ENCODE results near the gene TMEM271. TPM values are rescaled to one million over a fixed set of nuclear protein-coding genes. Genes with fewer than 3 reads are reported as not detected.

TMEM271 gene
- total RNA-seq, 4 donors from 2014 or later: not detected

DNA sequence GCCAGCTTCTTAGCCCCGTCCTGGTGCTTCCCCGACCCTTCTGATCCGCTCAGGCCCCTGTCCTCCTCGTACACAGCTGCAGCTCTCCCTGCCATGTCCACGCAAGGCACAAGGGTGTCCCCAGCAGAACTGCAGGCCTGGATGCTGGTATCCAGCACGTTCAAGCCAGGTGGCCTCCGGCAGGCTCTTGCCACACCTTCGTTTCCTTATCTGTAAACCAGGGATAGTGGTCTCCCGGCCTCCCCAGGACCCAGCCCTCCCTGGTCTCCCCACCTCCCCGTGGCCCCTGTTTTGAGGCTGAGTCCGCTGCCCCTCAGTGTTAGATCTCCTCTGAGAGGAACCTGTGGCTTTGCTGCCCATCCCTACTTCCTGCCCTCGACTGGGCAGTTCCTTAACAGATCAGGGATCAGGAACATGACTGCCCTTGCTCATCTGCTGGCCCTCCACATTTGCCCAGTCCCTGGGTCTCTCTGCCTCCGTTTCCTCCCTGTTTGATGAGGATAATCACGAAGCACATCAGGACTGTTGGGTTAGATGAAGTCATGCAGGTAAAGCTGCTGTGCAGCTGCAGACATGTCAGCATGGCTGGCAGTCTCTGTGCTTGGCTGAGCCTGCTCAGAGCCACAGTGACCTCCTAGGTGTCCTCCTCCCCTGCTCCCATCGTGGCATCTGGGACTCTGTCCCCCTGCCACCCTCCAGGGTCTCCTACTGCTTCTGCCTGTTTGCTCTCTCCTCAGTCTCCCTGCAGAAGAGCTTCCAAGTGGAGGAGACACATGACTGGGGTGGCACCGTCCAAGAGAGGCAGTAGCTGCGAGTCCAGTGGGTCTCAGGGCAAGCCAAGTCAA is 44.2 kb downstream of the TMEM271 start:
- DNase-seq: no peak
- Histone ChIP-seq H3K27ac (no peak overlapping the region), H3K4me3 (no peak overlapping the region), H3K9me3 (no peaks in the 10 kb centered on the region), H3K36me3 (no peaks in the 10 kb centered on the region), H3K4me1 (no peaks in the 10 kb centered on the region), H3K27me3 (no peaks in the 10 kb centered on the region)
- intact Hi-C loops (cut with DNase I; ENCODE audit: low total_unique reads): no loop called here
- TF ChIP-seq, protein P1, sequence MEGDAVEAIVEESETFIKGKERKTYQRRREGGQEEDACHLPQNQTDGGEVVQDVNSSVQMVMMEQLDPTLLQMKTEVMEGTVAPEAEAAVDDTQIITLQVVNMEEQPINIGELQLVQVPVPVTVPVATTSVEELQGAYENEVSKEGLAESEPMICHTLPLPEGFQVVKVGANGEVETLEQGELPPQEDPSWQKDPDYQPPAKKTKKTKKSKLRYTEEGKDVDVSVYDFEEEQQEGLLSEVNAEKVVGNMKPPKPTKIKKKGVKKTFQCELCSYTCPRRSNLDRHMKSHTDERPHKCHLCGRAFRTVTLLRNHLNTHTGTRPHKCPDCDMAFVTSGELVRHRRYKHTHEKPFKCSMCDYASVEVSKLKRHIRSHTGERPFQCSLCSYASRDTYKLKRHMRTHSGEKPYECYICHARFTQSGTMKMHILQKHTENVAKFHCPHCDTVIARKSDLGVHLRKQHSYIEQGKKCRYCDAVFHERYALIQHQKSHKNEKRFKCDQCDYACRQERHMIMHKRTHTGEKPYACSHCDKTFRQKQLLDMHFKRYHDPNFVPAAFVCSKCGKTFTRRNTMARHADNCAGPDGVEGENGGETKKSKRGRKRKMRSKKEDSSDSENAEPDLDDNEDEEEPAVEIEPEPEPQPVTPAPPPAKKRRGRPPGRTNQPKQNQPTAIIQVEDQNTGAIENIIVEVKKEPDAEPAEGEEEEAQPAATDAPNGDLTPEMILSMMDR (IDR thresholded peaks at IDR 0.05): no peak
- TF ChIP-seq POLR2A (IDR thresholded peaks at IDR 0.05): no peak

DNA sequence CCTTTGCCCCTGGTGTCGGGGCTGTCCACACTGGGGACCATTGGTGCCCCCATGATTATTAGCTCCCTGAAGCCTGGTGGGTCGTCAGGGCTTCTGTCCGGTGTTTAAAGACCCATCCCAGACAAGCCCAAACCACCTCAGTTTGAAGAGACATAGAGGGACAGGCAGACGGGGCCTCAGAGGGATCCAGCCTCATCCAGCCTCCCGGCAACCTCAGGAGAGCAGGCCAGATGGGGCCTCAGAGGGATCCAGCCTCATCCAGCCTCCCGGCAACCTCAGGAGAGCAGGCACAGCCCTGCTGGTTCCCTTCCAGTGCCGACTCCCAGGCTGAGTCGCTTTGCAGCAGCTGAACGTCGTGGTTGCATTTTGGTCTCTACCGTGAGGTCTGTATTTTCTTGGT is 45.0 kb downstream of the TMEM271 start:
- Histone ChIP-seq H3K4me3 (no peak overlapping the region), H3K9me3 (no peaks in the 10 kb centered on the region), H3K27ac (no peak overlapping the region), H3K27me3 (no peaks in the 10 kb centered on the region), H3K4me1 (no peaks in the 10 kb centered on the region), H3K36me3 (no peaks in the 10 kb centered on the region)
- DNase-seq: no peak
- TF ChIP-seq, protein P1 (IDR thresholded peaks at IDR 0.05): no peak
- TF ChIP-seq POLR2A (IDR thresholded peaks at IDR 0.05): no peak
- intact Hi-C loops (cut with DNase I; ENCODE audit: low total_unique reads): no loop called here

DNA sequence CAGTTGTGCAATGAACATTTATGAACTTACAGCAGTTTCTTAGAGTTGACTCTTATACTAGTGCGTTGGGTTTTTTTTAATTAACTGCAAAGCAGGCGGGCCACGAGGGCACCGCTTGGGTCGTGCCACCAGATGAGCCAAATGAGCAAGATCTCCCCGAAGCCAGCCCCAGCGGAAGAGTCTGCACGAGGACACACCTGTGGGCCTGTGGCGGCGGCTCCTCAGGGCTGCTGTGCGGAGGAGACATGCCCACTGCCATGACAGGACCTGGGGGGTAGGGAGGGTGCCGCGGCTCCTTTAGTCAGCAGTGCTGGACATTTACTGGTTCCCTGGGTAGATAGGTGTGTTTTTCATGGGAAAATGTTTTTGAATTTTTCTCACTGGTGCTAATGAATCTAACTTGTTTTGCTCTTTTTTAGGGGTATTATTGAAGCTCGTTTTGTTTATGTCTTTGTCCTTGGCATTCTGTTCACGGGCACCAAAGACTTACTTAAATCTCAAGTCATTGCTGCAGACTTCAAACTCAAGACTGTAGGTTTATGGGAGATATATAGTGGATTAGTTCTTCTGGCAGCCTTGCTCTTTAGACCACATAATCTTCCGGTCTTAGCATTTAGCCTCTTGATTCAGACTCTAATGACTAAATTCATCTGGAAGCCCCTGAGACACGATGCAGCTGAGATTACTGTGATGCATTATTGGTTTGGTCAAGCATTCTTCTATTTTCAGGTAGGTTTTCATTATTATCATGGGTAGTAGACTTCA is 45.9 kb downstream of the TMEM271 start:
- intact Hi-C loops (cut with DNase I; ENCODE audit: low total_unique reads): no loop called here
- no peak for DNase-seq
- no peaks in the 10 kb centered on the region for H3K36me3 ChIP-seq

DNA sequence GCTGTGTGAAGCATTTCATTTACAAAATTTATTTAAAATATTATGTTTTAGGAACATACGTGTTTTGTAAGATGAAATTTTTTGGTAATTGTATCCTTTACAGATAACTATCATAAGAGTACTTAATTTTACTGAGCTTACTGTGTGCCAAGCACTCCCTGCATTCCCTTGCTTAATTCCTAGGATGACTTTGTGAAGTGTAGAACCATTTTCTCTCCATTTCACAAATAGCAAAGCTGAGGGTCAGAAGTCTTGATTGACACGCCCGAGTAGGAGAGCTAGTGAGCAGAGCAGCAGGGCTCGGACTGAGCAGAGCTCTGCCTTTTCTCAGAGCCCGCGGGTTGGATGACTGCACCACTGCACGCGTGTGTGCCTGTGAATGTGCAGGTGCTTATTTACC is 46.5 kb downstream of the TMEM271 start:
- H3K27ac ChIP-seq: no peak overlapping the region
- intact Hi-C loops (cut with DNase I; ENCODE audit: low total_unique reads): no loop called here
- H3K9me3 ChIP-seq: no peaks in the 10 kb centered on the region
- H3K27me3 ChIP-seq: no peaks in the 10 kb centered on the region
- no peak for TF ChIP-seq POLR2A (IDR thresholded peaks at IDR 0.05)
- TF ChIP-seq, protein P1 (IDR thresholded peaks at IDR 0.05): no peak
- DNase-seq: no peak
- H3K4me1 ChIP-seq: no peaks in the 10 kb centered on the region
- no peaks in the 10 kb centered on the region for H3K36me3 ChIP-seq
- no peak overlapping the region for H3K4me3 ChIP-seq

More for the DNA sequence above, 45.9 kb downstream of the TMEM271 start:
- no peak for TF ChIP-seq POLR2A (IDR thresholded peaks at IDR 0.05)
- TF ChIP-seq, protein P1 (IDR thresholded peaks at IDR 0.05): no peak
- Histone ChIP-seq H3K4me1 (no peaks in the 10 kb centered on the region), H3K9me3 (no peaks in the 10 kb centered on the region), H3K27me3 (no peaks in the 10 kb centered on the region), H3K4me3 (no peak overlapping the region), H3K27ac (no peak overlapping the region)

DNA sequence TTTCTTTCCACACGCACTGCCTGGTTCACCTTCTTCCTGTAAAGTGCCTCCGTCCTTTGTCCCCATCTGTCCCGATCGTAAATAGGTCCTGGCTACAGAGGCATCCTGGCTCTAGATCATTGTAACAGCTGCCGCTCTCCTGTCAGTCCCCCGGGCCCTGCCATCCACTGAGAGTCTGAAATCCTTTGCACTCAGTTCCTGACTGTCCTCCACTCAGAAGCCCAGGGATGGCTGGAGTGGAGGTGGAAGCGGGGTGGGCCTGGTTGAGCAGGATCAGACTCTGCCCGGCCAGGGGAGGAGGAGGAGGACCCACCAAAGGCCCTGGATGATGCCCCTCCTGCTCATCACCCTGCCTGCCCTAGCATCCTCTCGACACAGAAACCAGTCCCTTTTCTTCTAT is 47.3 kb downstream of the TMEM271 start:
- H3K4me3 ChIP-seq: no peak overlapping the region
- no peak for TF ChIP-seq POLR2A (IDR thresholded peaks at IDR 0.05)
- TF ChIP-seq, protein P1 (IDR thresholded peaks at IDR 0.05): no peak
- H3K9me3 ChIP-seq: no peaks in the 10 kb centered on the region
- intact Hi-C loops (cut with DNase I; ENCODE audit: low total_unique reads): no loop called here
- DNase-seq: no peak
- H3K27ac ChIP-seq: no peak overlapping the region
- no peaks in the 10 kb centered on the region for H3K36me3 ChIP-seq
- H3K4me1 ChIP-seq: no peaks in the 10 kb centered on the region
- no peaks in the 10 kb centered on the region for H3K27me3 ChIP-seq

All from uterus (tissue), 4 donors.